Right atrium auricular region (tissue), 2 donors: ENCODE results near the gene SSB. TPM values are rescaled to one million over a fixed set of nuclear protein-coding genes. Genes with fewer than 3 reads are reported as not detected.

ENCODE experiments used
- DNase-seq: peaks from one replicate; pipeline ENCODE4 v3.0.0-alpha.2; 2019; ENCODE audit warnings: low spot score
- H3K27ac ChIP-seq, 2 donors: fragments of 200-600 bp; sonication (generic); 1 replicate in 1 of 2; 2 replicates in 1 of 2; pipeline ENCODE4 v1.5.1; 2016 to 2019
- H3K27me3 ChIP-seq, 2 donors: fragments of 200-600 bp; sonication (generic); one replicate each; pipeline versions ENCODE4 v1.5.1 to v1.6.0; 2017 to 2019
- H3K36me3 ChIP-seq: fragments of 200-600 bp; sonication (generic); one replicate; pipeline ENCODE4 v1.5.1; 2016
- H3K4me1 ChIP-seq, 2 donors: fragments of 200-600 bp; sonication (generic); one replicate each; pipeline versions ENCODE4 v1.5.1 to v1.6.0; 2017 to 2019
- H3K4me3 ChIP-seq, 2 donors: fragments of 200-600 bp; sonication (generic); 1 replicate in 1 of 2; 2 replicates in 1 of 2; pipeline ENCODE4 v1.5.1; 2017 to 2019; ENCODE audit warnings: mild to moderate bottlenecking in 1 of 2, moderate library complexity in 1 of 2
- H3K9me3 ChIP-seq, 2 donors: fragments of 200-600 bp; sonication (generic); one replicate each; pipeline ENCODE4 v1.5.1; 2019
- total RNA-seq, 2 donors: library from RNA; depleted of rRNA; stranded (reverse); fragments of >200 nt; gene quantifications; one replicate each; pipeline ENCODE4 v1.1.0, GENCODE V29; 2016
- TF ChIP-seq, protein P1 (sequence below), 2 donors: fragments of 200-600 bp; sonication (generic); IDR thresholded peaks; one replicate each; pipeline ENCODE4 v1.5.1; 2019; ENCODE audit warnings: antibody characterized with exemption in 2 of 2

The SSB gene
- total RNA-seq = 10 to 100 TPM; 52.3 to 56.7 TPM

DNA sequence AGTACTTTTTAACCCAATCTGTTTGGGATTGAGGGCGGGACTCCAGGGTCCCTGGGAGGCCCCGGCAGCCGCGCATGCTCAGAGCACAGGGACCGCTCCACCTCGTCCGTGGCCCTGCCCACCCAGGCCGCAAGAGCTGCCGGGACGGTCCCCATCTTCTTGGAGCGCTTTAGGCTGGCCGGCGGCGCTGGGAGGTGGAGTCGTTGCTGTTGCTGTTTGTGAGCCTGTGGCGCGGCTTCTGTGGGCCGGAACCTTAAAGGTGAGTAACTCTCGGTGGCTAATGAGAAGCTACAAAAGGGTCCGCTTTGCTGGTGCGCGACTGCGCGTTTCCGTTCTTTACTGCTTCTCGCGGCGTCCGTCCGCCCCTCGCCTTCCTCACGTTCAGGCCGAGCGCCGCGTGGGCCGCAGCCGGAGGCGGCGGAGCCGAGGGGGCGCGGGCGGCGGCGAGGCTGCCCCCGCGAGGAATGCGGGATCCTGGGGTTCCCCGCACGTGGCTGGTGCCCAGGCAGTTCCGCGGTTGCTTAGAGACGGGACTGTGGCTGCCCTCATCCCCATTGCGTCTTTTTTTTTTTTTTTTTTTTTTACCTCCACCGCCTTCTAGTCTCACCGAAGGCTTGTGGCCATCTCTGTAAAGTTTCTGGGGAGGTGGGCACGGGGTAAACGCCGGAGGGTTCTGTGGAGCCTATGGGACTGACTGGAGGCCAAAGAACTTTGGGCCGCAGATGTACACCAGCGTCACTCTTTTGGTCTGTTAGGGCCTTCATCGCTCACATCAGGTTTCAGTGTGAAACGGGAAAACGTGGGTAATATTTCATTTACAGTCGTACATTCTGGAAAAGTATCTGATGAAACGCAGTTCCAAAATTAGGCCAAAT lies at the start of gene SSB:
Gene SSB, plus strand, starts transcription at position 154 of the 875 bp plus-strand sequence. CDS start 2,090 bp downstream, outside the sequence.
- Histone ChIP-seq H3K27me3 (no peaks in the 10 kb centered on the region), H3K4me3 (peak within 1 kb of the TSS; percentile 79 to 89), H3K27ac (peak within 1 kb of the TSS; percentile 84 to 91), H3K9me3 (no peaks in the 10 kb centered on the region), H3K4me1 (peaks cover 0 to 14% of the 10 kb centered on the region in 2 donors), H3K36me3 (peaks cover 20% of the 10 kb centered on the region)
- TF ChIP-seq, protein P1, sequence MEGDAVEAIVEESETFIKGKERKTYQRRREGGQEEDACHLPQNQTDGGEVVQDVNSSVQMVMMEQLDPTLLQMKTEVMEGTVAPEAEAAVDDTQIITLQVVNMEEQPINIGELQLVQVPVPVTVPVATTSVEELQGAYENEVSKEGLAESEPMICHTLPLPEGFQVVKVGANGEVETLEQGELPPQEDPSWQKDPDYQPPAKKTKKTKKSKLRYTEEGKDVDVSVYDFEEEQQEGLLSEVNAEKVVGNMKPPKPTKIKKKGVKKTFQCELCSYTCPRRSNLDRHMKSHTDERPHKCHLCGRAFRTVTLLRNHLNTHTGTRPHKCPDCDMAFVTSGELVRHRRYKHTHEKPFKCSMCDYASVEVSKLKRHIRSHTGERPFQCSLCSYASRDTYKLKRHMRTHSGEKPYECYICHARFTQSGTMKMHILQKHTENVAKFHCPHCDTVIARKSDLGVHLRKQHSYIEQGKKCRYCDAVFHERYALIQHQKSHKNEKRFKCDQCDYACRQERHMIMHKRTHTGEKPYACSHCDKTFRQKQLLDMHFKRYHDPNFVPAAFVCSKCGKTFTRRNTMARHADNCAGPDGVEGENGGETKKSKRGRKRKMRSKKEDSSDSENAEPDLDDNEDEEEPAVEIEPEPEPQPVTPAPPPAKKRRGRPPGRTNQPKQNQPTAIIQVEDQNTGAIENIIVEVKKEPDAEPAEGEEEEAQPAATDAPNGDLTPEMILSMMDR (IDR thresholded peaks at IDR 0.05) = no peak
- peak; percentile 88 for DNase-seq

DNA sequence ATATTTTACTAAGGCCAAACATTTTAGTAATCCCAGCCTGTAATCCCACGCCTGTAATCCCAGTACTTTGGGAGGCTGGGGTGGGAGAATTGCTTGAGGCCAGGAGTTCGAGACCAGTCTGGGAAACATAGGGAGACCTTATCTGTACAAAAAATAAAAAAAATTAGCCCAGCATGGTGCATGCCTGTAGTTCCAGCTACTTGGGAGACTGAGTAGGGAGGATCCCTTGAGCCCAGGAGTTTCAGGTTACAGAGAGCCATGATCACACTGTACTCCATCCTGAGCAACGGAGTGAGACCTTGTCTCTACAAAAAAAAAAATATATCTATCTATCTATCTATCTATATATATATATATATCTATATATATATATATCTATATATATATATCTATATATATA lies 45.9 kb upstream of the SSB start:
- H3K9me3 ChIP-seq = no peaks in the 10 kb centered on the region
- no peak overlapping the region for H3K27ac ChIP-seq
- H3K36me3 ChIP-seq = no peaks in the 10 kb centered on the region
- TF ChIP-seq, protein P1 (IDR thresholded peaks at IDR 0.05) = no peak
- no peak overlapping the region for H3K4me3 ChIP-seq
- H3K4me1 ChIP-seq = no peaks in the 10 kb centered on the region
- DNase-seq = no peak
- H3K27me3 ChIP-seq = no peaks in the 10 kb centered on the region

- TF ChIP-seq, protein P1 (IDR thresholded peaks at IDR 0.05) = no peak
- Histone ChIP-seq H3K4me3 (no peak overlapping the region), H3K27ac (no peak overlapping the region), H3K36me3 (no peaks in the 10 kb centered on the region), H3K9me3 (no peaks in the 10 kb centered on the region), H3K4me1 (no peaks in the 10 kb centered on the region), H3K27me3 (no peaks in the 10 kb centered on the region)
- DNase-seq = no peak
These were observed 43.4 kb upstream of the SSB start for GRCh38 chr2:169755083-169755870.

GRCh38 chr2:169756342-169756741 lies 42.3 kb upstream of the SSB start:
- H3K4me1 ChIP-seq = no peaks in the 10 kb centered on the region
- no peak for DNase-seq
- TF ChIP-seq, protein P1 (IDR thresholded peaks at IDR 0.05) = no peak
- no peak overlapping the region for H3K27ac ChIP-seq
- no peaks in the 10 kb centered on the region for H3K36me3 ChIP-seq
- no peak overlapping the region for H3K4me3 ChIP-seq
- H3K27me3 ChIP-seq = no peaks in the 10 kb centered on the region
- H3K9me3 ChIP-seq = no peaks in the 10 kb centered on the region

- no peaks in the 10 kb centered on the region for H3K4me1 ChIP-seq
- no peak for DNase-seq
- TF ChIP-seq, protein P1 (IDR thresholded peaks at IDR 0.05) = no peak
- no peak overlapping the region for H3K4me3 ChIP-seq
- no peaks in the 10 kb centered on the region for H3K27me3 ChIP-seq
- no peaks in the 10 kb centered on the region for H3K9me3 ChIP-seq
- H3K27ac ChIP-seq = no peak overlapping the region
- no peaks in the 10 kb centered on the region for H3K36me3 ChIP-seq
These were observed 41.3 kb upstream of the SSB start for GRCh38 chr2:169757356-169757755.
